GM18520 (cell line): ENCODE measurements around the gene HMOX2.
A peak's percentile ranks its signal among the peaks of the same experiment; 100 is the strongest.

ENCODE experiments used
- ATAC-seq: cut with Tn5 transposase; IDR thresholded peaks from one replicate; pipeline ENCODE4 v1.9.1; 2021; ENCODE audit not compliant: unreplicated experiment

The HMOX2 gene

DNA sequence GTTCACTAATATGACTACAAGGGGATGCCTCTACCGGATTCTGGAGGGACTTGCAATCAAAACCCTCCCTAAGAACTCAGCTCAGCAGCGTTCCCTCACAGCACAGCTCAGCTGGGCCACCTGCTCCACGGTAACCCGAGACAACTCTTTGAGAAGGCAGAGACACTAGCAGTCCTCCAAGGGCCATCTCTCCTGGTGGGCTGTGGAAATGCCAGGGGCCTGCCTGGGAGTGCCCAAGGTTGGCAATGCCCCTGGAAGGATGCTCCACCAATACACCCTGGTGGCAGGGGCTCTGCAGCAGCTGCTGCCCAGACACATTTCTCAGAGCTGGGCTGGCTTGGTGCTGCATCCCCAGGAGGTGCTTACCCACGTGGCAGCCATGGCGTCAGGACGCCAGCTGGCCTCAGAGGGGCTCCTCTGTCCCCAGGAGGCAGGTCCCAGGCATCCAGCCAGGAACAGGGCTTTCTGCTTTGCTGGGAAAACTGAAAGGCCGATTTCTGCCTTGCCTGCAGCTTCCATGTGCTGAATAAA is 45.9 kb downstream of the HMOX2 start:
- ATAC-seq: no peak

DNA sequence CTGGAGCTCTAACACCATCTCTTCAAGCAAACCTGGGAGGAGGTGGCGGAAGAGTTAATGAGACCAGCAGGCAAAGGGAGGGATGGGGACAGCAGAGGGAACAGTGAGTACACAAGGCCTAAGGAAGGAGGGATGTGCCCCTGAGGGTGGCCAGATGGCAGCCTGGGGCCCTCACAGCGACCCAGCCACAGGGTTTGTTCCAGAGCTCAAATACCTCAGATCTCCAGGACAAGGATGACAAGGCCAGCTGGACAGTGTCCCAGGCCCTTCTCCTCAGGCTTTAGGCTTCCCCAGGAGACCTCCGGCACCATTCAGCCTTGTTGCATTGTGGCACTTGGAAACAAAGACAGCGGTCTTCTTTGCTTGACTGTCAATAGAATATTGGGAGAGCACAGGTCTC is 47.5 kb downstream of the HMOX2 start:
- ATAC-seq: no peak

DNA sequence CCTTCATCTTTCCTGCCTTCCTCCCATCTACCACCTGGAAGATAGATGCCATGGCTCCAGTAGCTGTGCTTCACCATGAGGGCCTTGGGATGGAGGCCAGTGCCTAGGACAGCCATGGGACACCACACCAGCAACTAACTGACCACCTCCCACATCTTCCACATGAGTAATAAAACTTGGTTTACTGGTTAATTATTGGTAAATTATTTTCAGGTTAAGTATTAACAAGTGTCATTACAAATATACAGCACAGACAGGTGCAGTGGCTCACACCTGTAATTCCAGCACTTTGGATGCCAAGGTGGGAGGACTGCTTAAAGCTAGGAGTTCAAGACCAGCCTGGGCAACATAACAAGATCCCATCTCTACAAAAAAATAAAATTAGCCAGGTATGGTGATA is 48.4 kb downstream of the HMOX2 start:
- no peak for ATAC-seq

DNA sequence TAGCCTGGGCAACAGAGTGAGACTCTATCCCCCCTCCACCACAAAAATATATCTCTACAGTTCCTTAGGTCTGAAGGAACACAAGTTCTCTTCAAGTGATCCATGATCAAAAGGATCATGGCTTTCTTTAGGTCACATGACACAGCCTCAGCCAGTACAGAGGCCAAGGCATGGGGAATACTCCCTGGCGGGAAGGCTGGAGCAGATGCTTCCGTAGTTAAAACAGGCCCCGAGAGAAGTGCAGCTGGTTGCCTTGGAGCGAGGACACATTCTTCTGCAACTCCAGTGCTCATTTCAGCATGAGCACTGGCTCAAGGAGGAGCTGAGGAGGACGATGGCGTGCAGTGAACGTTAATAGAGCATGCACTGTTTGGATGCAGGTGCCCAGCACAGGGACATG is 48.9 kb downstream of the HMOX2 start:
- ATAC-seq: no peak

DNA sequence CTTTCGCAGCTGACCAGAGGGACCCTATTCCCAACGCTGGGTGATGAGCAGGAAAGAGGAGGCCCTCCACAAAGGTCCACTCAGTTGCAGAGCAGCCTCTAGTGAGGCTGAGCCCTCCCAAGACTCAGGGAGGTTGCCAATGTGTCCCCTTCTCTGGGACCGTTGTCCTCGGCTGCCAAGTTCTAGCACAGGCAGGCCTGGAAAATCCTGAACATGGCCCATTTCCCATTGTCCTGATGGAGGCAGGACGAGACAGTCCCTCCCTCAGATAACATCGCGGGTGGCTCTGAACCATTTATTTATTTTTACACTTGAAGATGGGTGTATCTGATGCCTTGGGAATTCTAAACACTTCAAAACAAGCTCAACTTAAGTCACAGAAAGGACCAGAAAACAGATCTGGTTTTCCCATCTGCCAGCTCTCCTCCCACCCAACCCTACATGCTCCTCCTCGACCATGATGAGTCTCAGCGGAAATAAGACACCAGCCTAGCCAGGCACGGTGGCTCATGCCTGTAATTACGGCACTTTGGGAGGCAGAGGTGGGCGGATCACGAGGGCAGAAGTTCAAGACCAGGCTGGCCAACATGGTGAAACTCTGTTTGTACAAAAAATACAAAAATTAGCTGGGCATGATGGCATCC is 49.6 kb downstream of the HMOX2 start:
- ATAC-seq: no peak

DNA sequence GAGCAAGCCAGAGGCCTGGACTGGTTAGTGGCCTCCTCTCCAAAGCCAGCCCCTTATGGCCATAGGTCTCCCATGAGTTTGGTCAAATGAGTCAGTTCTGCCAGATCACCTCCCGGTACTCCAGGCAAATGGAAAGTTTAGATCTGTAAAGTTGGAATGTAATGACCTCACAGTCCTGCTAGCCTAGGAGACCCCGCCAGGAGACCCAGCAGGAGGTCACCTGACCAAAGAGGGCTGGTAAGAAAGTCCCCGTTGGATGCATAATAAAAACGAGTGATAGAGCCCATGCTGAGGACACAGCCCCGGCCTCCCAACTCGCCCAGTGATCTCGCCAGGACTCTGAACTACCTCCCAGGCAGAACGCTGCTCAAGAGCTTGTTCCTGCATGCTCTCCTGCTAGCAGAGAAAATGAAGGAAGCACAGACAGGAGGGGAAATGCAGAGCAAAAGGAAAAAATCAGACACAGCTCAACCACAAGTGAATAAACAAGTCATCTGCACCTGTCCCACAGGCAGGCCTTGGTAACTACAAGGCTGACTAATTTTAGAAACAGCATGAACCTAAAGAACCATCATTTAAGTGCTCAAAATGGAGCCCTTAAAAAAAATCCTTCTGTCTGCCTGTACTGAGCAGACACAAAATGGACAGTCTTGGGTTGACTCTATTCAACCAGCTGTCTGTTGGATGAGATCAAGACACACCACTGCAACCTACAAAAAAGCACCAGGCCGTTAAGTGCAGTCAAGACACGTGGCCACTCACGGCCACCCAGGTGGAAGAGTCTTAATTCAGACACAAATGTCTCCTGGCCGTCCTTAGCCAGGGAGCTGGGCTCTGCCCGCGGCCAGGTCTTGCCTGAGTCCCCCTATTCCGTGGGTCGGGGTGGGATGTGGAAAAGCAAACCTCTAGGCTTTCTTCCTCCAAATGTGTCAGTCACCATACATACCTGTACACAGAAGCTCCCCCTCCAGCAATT is 53.2 kb downstream of the HMOX2 start:
- ATAC-seq: no peak

DNA sequence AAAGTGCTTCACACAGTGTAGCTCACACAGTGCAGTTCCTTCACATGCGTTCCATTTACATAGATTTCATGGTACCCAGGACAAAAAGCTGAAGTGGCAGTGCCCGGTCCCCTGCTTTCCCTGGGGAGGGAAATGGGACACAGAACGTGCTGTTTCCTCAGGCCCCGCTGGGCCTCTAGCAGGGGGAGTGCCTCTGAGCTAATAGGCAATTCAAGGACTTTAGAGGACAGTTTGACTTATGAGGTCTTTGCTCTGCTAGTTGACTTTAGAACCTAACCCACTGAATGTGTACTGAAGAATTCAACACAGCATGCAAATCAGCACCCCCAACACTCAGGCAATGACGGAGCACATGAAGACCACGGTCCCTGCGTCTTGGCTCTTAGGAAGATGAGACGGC is 55.6 kb downstream of the HMOX2 start:
- no peak for ATAC-seq

DNA sequence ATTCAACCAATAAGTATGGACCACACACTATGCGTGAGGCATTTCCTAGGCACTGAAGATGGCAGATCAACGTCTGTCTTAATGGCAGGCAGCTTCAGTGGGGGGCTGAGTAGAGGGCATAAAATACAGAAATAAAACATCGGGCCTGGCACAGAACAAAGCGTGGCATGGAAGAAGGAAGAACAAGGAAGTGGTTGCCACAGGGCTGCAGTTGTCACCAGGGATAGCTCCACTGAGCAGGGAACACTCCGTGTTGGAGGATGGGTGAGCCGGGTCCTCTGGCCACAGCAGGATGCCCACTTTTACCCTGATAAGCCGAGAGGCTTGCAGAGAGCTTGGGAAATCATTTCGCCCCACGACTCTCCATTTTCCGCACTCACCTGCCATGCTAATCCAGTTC is 56.0 kb downstream of the HMOX2 start:
- ATAC-seq: no peak

DNA sequence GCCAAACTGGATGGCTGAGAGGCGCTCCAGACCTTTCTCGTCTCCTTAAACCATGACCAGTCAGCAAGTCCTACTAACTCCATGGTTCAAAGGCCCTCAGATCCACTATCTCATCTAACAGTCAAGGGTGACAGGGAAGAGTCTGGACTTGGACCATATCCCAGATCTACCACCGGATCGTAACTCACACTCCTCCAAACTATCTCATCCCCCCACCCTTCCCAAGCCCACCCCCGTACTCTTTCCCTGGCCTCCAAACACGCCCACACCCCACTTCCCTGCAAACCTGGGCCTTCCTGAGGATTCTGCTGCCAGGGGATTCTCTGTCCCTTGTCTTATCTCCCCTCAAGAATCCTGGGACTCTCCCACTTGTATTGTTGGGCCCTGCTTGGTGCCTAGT is 57.3 kb downstream of the HMOX2 start:
- ATAC-seq: no peak

DNA sequence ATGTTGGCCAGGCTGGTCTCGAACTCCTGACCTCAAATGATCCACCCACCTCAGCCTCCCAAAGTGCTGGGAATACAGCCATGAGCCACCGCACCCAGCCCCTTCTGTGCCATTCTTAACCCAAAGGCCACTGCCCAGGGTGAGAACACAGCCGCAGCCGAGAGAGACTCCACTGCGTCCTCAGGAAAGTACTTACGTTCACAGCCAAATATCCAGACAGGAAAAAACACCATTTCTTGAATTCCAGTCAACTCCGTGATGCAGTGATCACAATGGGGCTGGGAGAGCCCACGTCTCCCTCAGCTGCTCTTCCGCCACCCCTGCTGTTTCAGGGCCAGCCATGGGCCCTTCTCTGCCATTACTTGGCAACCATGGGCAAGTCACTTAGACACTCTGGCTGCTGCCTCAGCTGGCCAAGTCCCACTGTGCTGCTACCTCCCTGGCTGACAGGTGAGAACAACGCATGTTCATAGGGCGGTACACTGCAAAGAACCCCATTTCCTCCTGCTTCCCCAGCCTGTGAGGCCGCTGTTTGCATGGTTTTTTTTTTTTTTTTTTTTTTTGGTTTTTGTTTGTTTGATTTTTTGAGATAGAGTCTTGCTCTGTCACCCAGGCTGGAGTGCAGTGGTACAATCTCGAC is 58.1 kb downstream of the HMOX2 start:
- ATAC-seq: no peak

DNA sequence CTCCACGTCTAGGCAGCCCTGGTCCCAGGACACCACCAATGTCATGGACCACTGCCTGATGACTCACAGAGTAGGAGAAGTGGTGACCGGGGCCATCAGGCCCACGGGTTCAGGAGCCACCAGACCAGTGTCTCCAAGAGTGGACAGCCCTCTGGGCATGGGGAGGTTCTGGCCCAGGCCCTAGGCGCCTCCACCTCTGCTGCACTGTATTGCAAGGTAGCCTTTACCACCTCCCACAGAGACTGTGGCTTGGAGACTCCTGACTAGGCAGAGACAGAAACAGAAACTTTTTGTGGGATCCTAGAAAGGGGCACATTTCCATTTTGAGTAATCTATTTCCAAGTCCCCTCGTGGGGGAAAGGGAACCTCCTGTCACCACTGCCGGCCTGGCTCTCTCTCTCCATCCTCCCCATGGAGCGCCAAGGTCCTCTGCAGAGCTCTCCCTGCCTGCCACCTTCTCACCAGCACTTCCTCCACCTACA is 59.5 kb downstream of the HMOX2 start:
- no peak for ATAC-seq

DNA sequence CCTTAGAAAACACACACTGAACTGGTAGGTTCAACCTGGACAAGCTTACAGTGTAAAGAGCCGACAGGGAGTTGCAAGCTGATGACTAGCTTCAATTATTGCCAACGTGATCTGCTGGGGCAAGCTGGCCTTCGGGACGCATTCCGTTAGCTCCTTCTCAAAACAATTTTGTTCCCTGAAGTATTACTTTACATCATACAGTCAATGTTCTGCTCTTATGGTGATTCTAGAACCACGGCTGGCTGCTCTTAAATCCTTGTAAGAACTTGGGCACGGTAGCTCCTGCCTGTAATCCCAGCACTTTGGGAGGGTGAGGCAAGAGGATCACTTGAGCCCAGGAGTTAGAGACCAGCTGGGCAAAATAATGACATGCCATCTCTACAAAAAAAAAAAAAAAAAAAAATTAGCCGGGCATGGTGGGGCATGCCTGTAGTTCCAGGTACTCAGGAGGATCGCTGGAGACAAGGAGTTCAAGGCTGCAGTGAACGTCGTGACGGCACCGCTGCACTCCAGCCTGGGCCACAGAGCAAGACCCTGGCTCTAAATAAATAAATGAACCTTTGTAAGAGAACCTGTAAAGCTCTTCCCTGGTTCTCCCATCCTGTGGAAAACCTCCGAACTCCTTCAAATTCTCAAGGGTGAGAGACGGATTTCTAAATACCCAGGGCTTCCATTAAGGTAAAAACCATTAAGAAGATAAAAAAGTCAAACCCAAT is 60.4 kb downstream of the HMOX2 start:
- no peak for ATAC-seq

DNA sequence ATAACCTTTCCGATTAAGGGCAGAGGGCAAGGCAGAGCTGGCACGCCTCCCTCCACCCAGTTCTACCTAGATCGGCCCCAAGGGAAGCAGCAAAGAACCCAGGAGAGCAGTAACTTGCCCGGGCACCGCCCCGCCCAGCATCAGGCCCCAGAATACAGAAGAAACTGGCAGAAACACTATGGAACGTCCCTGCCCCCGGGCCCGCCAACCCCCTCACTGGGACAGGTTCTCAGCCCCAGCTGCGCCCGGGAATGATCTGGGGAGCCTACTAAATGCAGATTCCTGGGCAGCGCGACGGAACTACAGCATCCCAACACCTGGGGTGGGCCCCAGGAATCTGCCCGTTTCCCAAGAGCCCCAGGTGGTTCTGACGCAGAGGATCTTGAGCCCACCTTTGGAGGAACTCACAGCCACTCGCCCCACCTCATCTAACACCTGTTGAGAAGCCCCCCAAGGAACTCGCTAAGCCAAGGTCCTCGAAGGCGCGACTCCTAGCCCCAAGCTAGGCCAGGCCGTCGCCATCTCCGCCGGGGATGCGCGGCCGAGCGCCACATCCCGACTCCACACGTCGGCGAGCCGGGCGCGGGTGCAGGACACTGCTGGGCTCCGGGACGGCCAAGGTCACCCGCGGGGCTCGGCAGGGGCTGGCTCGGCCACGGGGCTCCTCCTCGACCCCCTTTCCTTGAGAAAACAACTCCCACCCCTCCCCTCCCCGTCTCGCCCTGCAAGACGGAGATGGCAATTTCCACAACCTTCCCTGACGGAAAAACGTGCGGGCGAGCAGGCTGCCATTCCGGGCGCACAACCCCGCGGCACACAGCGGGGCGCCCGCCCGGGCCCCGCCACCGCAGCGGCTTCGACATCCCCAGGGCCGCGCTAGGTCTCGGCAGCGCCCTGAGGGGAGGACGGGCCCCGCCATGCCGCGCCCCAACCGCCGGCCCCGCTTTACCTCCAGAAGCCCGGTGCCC is 61.5 kb downstream of the HMOX2 start:
- no peak for ATAC-seq

DNA sequence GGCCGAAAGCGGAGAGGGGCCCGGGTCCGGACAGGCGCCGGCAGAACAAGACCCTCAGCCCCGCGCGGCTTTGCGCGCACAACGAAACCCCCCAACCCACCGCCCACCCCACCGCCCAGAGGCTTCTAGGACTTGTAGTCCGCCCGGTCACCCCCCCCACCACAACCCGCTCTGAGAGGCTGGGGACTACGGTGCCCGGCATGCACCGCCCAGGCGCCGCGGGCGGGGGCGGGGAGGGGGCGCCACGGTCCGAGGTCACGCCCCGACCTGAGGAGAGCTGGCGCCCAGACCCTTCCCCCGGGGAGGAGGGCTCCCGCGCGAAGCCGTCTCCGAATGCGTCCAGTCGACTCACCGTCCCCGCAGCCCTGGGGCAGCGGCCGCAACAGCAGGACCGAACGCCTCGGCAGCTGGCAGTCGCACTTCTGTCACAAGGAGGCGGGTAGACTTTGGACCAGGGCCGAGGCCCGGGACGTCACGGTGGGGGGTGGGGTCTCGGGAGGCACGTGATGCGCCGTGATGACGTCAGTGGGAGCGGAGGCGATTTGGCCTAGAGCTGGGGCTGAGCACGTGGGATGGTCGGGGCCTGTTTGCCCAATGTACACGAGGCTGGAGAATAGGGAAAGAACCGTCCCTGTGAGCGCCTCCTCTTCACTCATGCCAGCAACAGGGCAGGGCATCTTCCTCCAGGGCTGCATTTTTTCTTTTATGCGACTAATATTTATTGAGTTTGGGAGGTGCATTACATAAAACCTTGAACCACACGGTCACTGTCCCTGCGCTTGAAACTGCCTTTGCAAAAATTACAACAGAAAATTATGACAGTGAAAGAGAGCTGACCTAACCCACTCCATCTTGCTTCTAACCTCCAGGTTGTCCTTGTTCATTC is 62.4 kb downstream of the HMOX2 start, which contains the start of gene CDIP1:
Gene CDIP1 (minus strand): TSS at position 424 of the 886 bp plus-strand sequence. CDS start 24,643 bp downstream, outside the sequence.
- ATAC-seq: peak; percentile 70

DNA sequence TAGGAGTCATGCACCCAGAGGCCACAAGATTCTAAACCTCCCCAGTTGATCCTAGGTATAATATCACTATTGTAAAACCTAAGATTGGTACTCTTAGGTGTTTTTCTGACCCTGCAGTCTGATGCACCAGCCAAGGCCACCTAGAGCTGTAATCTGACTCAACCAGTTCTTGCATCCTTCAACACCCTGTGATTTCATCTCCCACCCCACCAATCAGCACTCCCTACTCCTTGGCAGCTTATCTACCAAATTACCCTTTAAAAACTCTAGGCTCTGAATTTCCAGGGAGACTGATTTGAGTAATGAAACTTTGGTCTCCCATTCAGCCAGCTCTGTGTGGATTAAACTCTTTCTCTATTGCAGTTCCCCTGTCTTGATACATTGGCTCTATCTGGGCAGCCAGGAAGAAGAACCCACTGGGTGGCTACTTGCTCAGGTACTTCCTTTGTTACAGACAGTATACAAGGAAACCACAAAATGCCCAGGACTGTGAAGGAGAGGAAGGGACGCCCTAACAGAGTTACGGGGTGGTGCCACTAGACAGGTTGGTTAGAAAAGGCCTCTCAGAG is 63.6 kb downstream of the HMOX2 start:
- ATAC-seq: no peak

DNA sequence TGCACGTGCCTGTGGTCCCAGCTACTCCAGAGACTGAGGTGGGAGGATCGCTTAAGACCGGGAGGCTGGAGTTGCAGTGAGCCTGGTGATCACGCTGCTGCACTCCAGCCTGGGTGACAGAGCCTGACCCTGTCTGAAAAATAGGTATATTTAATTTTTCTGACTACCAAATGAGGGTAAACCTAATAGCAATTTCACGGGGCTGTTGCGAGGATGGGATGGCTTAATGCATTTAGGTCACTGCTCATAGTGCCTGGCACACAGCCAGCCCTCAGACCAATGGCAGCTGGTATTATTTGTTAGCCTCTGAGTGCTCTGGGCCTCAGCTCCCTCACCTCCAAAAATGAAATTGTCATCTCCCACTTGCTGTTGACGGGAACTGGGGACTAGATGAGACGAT is 68.3 kb downstream of the HMOX2 start:
- ATAC-seq: no peak

DNA sequence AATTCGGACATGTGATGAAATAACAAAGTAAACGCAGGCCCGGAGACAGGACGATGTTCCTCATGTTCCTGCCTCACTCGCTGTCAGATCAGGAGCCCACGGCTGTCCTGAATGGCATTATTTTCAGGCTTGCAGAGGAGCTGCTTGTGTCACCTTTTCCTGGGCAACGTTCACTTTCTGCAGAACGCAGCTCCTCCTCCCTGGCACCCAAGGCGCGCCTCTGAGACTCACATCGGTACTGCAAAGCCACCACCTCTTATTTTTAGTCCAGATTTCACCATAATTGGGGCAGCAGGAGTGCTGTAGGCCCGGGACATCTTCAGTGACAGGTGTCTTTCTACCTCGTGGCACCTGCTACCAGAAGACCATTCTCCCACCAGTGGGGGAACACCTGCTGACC is 71.9 kb downstream of the HMOX2 start:
- no peak for ATAC-seq

DNA sequence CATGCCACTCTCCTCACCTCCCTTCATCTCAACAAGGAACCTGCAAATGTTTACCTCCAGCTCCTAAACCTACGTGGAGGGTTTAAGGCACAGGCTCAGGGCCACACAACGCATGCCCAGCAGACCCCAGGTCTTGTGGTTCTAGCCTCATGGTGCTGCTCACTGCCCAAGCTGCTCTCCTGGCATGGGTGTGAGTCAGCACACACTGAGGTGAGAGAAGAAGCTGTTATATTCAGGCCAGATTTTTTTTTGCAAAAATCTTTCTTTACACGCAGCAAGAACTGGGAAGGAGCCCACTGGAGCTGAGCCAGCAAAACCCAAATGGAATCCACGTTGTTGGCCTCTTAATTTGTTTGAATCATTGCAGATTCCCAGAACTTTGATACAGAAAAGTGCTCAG is 74.4 kb downstream of the HMOX2 start:
- ATAC-seq: no peak
